Measurements from ENCODE around the gene PCCA. TPM values are rescaled to one million over a fixed set of nuclear protein-coding genes. Genes with fewer than 3 reads are reported as not detected.

The PCCA gene
- polyA plus RNA-seq, 1 donor = 20.0 TPM

GRCh38 chr13:100231176-100231575, 142.3 kb downstream of the PCCA start:
- Histone ChIP-seq H3K36me3 (ENCODE audit: control insufficient read depth, insufficient read depth, low read length) (no peaks in the 10 kb centered on the region), H3K27me3 (ENCODE audit: control insufficient read depth, insufficient read depth, low read length) (no peaks in the 10 kb centered on the region), H3K4me1 (ENCODE audit: control insufficient read depth, insufficient read depth, low read length) (no peaks in the 10 kb centered on the region), H3K27ac (ENCODE audit: low read length) (no peak overlapping the region), H3K9me3 (ENCODE audit: control insufficient read depth, low read depth, low read length) (no peaks in the 10 kb centered on the region), H3K4me3 (ENCODE audit: low read length) (no peak overlapping the region)
- WGBS (ENCODE audit: insufficient coverage, low lambda C conversion rate) = no CpG with 5 or more reads among the region's 3 CpGs
- no peak for DNase-seq

GRCh38 chr13:100234006-100234405, 145.1 kb downstream of the PCCA start:
- Histone ChIP-seq H3K36me3 (ENCODE audit: control insufficient read depth, insufficient read depth, low read length) (no peaks in the 10 kb centered on the region), H3K4me1 (ENCODE audit: control insufficient read depth, insufficient read depth, low read length) (no peaks in the 10 kb centered on the region), H3K27ac (ENCODE audit: low read length) (no peak overlapping the region), H3K4me3 (ENCODE audit: low read length) (no peak overlapping the region), H3K9me3 (ENCODE audit: control insufficient read depth, low read depth, low read length) (no peaks in the 10 kb centered on the region), H3K27me3 (ENCODE audit: control insufficient read depth, insufficient read depth, low read length) (no peaks in the 10 kb centered on the region)
- no peak for DNase-seq
- WGBS (ENCODE audit: insufficient coverage, low lambda C conversion rate) = 100% methylated on average over 1 of the region's 4 CpGs

- Histone ChIP-seq H3K36me3 (ENCODE audit: control insufficient read depth, insufficient read depth, low read length) (no peaks in the 10 kb centered on the region), H3K27me3 (ENCODE audit: control insufficient read depth, insufficient read depth, low read length) (no peaks in the 10 kb centered on the region), H3K4me1 (ENCODE audit: control insufficient read depth, insufficient read depth, low read length) (no peaks in the 10 kb centered on the region), H3K9me3 (ENCODE audit: control insufficient read depth, low read depth, low read length) (no peaks in the 10 kb centered on the region), H3K4me3 (ENCODE audit: low read length) (no peak overlapping the region), H3K27ac (ENCODE audit: low read length) (no peak overlapping the region)
- no CpG with 5 or more reads among the region's 4 CpGs for WGBS (ENCODE audit: insufficient coverage, low lambda C conversion rate)
- DNase-seq = no peak
These were observed 145.7 kb downstream of the PCCA start for GRCh38 chr13:100234524-100235136.

- H3K4me3 ChIP-seq (ENCODE audit: low read length) = no peak overlapping the region
- peak; percentile 12 to 26 for DNase-seq
- WGBS (ENCODE audit: insufficient coverage, low lambda C conversion rate) = 13% methylated on average over 2 of the region's 5 CpGs
These were observed 146.5 kb downstream of the PCCA start for GRCh38 chr13:100235311-100235901.

GRCh38 chr13:100240109-100240779, 151.4 kb downstream of the PCCA start:
- H3K4me3 ChIP-seq (ENCODE audit: low read length) = no peak overlapping the region
- no peaks in the 10 kb centered on the region for H3K4me1 ChIP-seq (ENCODE audit: control insufficient read depth, insufficient read depth, low read length)
- no peaks in the 10 kb centered on the region for H3K9me3 ChIP-seq (ENCODE audit: control insufficient read depth, low read depth, low read length)
- no peaks in the 10 kb centered on the region for H3K27me3 ChIP-seq (ENCODE audit: control insufficient read depth, insufficient read depth, low read length)
- no peak for DNase-seq
- H3K27ac ChIP-seq (ENCODE audit: low read length) = no peak overlapping the region
- H3K36me3 ChIP-seq (ENCODE audit: control insufficient read depth, insufficient read depth, low read length) = no peaks in the 10 kb centered on the region
- WGBS (ENCODE audit: insufficient coverage, low lambda C conversion rate) = 100% methylated on average over 2 of the region's 4 CpGs

More at GRCh38 chr13:100235311-100235901, 146.5 kb downstream of the PCCA start:
- no peaks in the 10 kb centered on the region for H3K9me3 ChIP-seq (ENCODE audit: control insufficient read depth, low read depth, low read length)
- no peaks in the 10 kb centered on the region for H3K36me3 ChIP-seq (ENCODE audit: control insufficient read depth, insufficient read depth, low read length)
- H3K27ac ChIP-seq (ENCODE audit: low read length) = no peak overlapping the region
- H3K27me3 ChIP-seq (ENCODE audit: control insufficient read depth, insufficient read depth, low read length) = no peaks in the 10 kb centered on the region
- H3K4me1 ChIP-seq (ENCODE audit: control insufficient read depth, insufficient read depth, low read length) = no peaks in the 10 kb centered on the region

GRCh38 chr13:100244431-100244830, 155.5 kb downstream of the PCCA start:
- no peak for DNase-seq
- Histone ChIP-seq H3K9me3 (ENCODE audit: control insufficient read depth, low read depth, low read length) (peaks cover 2% of the 10 kb centered on the region), H3K27me3 (ENCODE audit: control insufficient read depth, insufficient read depth, low read length) (no peaks in the 10 kb centered on the region), H3K36me3 (ENCODE audit: control insufficient read depth, insufficient read depth, low read length) (no peaks in the 10 kb centered on the region), H3K4me1 (ENCODE audit: control insufficient read depth, insufficient read depth, low read length) (no peaks in the 10 kb centered on the region), H3K27ac (ENCODE audit: low read length) (no peak overlapping the region), H3K4me3 (ENCODE audit: low read length) (no peak overlapping the region)
- 100% methylated on average over 1 of the region's 3 CpGs for WGBS (ENCODE audit: insufficient coverage, low lambda C conversion rate)

GRCh38 chr13:100245104-100245503, 156.2 kb downstream of the PCCA start:
- no peak for DNase-seq
- Histone ChIP-seq H3K4me1 (ENCODE audit: control insufficient read depth, insufficient read depth, low read length) (no peaks in the 10 kb centered on the region), H3K9me3 (ENCODE audit: control insufficient read depth, low read depth, low read length) (peaks cover 2% of the 10 kb centered on the region), H3K36me3 (ENCODE audit: control insufficient read depth, insufficient read depth, low read length) (no peaks in the 10 kb centered on the region), H3K27me3 (ENCODE audit: control insufficient read depth, insufficient read depth, low read length) (no peaks in the 10 kb centered on the region), H3K4me3 (ENCODE audit: low read length) (no peak overlapping the region), H3K27ac (ENCODE audit: low read length) (no peak overlapping the region)
- no CpG with 5 or more reads among the region's 1 CpG for WGBS (ENCODE audit: insufficient coverage, low lambda C conversion rate)

GRCh38 chr13:100247937-100248336, 159.0 kb downstream of the PCCA start:
- no peak overlapping the region for H3K27ac ChIP-seq (ENCODE audit: low read length)
- no peaks in the 10 kb centered on the region for H3K4me1 ChIP-seq (ENCODE audit: control insufficient read depth, insufficient read depth, low read length)
- no peak for DNase-seq
- H3K9me3 ChIP-seq (ENCODE audit: control insufficient read depth, low read depth, low read length) = peaks cover 2% of the 10 kb centered on the region
- no peaks in the 10 kb centered on the region for H3K36me3 ChIP-seq (ENCODE audit: control insufficient read depth, insufficient read depth, low read length)
- no peak overlapping the region for H3K4me3 ChIP-seq (ENCODE audit: low read length)
- no peaks in the 10 kb centered on the region for H3K27me3 ChIP-seq (ENCODE audit: control insufficient read depth, insufficient read depth, low read length)
- no CpG with 5 or more reads among the region's 1 CpG for WGBS (ENCODE audit: insufficient coverage, low lambda C conversion rate)

GRCh38 chr13:100254002-100254401, 165.1 kb downstream of the PCCA start:
- Histone ChIP-seq H3K36me3 (ENCODE audit: control insufficient read depth, insufficient read depth, low read length) (no peaks in the 10 kb centered on the region), H3K27ac (ENCODE audit: low read length) (no peak overlapping the region), H3K27me3 (ENCODE audit: control insufficient read depth, insufficient read depth, low read length) (no peaks in the 10 kb centered on the region), H3K9me3 (ENCODE audit: control insufficient read depth, low read depth, low read length) (no peaks in the 10 kb centered on the region), H3K4me3 (ENCODE audit: low read length) (no peak overlapping the region), H3K4me1 (ENCODE audit: control insufficient read depth, insufficient read depth, low read length) (no peaks in the 10 kb centered on the region)
- WGBS (ENCODE audit: insufficient coverage, low lambda C conversion rate) = 100% methylated on average over 2 of the region's 7 CpGs
- DNase-seq = no peak

- H3K4me1 ChIP-seq (ENCODE audit: control insufficient read depth, insufficient read depth, low read length) = no peaks in the 10 kb centered on the region
- H3K9me3 ChIP-seq (ENCODE audit: control insufficient read depth, low read depth, low read length) = peaks cover 2% of the 10 kb centered on the region
- H3K4me3 ChIP-seq (ENCODE audit: low read length) = no peak overlapping the region
- WGBS (ENCODE audit: insufficient coverage, low lambda C conversion rate) = 95% methylated on average over 2 of the region's 3 CpGs
- no peaks in the 10 kb centered on the region for H3K27me3 ChIP-seq (ENCODE audit: control insufficient read depth, insufficient read depth, low read length)
- no peak for DNase-seq
- no peak overlapping the region for H3K27ac ChIP-seq (ENCODE audit: low read length)
- H3K36me3 ChIP-seq (ENCODE audit: control insufficient read depth, insufficient read depth, low read length) = no peaks in the 10 kb centered on the region
These were observed 173.5 kb downstream of the PCCA start for GRCh38 chr13:100262404-100262803.

All from large intestine (tissue), 3 donors.